Pons (tissue), 1 donor: ENCODE measurements around the gene UROS.
A peak's percentile ranks its signal among the peaks of the same experiment; 100 is the strongest.

ENCODE experiments used
- DNase-seq: peaks from one replicate; pipeline ENCODE4 v3.0.0-alpha.2; 2016; ENCODE audit warnings: low spot score

Gene UROS

GRCh38 chr10:125836746-125837145 is 13.7 kb upstream of the UROS start:
- no peak for DNase-seq

- DNase-seq, result no peak
Measured at GRCh38 chr10:125828311-125828710, 5.3 kb upstream of the UROS start.

DNA sequence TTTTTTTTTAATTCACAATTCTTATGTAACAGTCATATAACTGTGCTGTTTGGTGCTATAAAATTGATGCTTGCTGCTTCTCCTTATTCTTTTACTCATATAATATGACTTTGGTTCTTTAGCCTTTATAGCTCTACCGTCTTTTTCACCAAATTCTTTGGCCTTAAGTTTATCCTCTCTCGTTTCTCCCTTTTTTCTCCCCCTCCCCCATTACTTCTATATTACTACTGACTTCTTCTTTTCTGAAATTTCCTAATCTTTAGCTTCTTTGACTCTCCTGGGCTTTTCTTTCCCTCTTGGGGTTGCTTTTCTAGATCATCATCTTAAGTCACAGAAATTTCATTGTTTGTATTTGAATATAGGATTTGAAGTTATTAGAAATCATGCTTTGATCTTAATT is 4.1 kb upstream of the UROS start:
- DNase-seq, result no peak

- DNase-seq, result no peak
Measured at GRCh38 chr10:125824736-125825135, 1.7 kb upstream of the UROS start.

DNA sequence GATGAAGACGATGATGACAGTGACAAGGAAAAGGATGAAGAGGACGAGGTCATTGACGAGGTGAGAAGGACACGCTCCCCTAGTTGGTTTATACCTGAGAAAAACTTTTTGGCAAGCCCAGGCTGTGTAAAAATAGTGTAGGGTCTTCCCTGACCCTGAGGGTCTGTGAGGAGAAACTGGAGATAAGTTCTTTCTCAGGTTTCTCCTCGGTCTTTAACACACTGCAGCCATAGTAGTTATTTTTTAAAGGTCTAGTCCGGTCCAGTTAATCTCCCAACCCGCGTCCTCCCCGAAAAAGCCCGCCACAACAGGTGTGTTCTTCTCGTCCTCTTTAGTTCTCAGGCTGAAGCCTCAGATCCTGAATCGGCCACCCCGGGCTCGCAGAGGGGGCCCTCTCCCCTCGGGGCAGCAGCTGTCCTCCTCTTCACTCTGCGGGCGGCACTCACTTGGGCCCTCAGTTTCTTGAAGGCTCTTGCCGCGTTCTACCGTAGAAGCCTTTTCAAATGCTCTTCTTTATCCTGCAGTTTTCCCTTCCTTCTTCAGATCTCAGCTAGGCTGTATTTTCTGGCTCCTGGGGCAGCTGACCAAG is 699 bp upstream of the UROS start:
- no peak for DNase-seq

- DNase-seq, result no peak
Measured at GRCh38 chr10:125820701-125821100, 2.4 kb downstream of the UROS start.

DNA sequence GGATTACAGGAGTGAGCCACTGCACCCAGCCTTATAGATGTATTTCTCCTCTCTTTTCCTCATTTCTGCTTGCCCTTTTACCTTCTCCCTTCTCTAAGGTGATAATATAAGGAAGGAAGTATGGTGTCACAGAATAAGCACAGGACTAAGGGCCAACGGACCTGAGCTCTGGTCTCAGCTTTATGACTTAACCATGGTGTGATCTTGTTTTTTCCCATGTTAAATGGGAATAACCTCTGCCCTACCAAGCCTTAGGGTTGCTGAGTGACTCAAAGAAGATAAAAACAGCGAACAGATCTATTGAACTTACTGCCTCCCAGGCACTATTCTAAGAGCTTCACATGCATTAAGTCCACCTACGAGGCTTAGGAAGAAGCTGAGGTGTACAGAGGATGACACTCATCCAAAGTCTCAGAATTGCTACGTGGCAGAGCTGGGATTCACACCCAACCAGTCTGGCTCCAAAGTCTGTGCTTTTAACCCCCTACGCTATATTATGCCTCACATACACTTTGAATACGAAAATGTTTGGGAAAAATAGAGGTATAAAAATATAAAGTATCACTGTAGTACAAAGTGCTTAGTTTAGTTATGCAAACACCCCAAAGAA is 5.6 kb downstream of the UROS start:
- DNase-seq, result no peak

DNA sequence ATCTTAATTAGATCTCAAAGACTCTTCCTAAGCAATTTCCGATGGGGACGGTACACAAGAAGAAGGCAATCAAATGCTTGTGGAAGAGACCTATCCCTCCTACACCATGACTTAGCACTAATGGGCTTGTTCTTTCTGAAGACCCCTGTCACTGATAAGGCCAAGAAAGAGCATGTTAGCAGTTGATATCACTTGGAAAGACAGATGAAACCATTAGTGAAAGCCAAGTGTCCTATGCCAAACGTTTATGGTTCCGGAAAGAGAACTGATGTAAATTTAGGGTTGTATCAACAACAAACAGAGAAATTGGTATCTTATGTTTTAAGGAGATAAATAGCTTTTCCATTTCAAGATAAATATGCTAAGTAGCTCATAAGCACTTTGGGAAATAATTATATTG is 6.5 kb downstream of the UROS start:
- no peak for DNase-seq

GRCh38 chr10:125815764-125816163 is 7.3 kb downstream of the UROS start:
- DNase-seq, result no peak

- no peak for DNase-seq
Measured at GRCh38 chr10:125812128-125812750, 10.8 kb downstream of the UROS start.

- no peak for DNase-seq
Measured at GRCh38 chr10:125811251-125811650, 11.8 kb downstream of the UROS start.

GRCh38 chr10:125808047-125808446 is 15.0 kb downstream of the UROS start:
- no peak for DNase-seq

GRCh38 chr10:125802739-125803138 is 20.3 kb downstream of the UROS start:
- no peak for DNase-seq

- no peak for DNase-seq
Measured at GRCh38 chr10:125802131-125802530, 20.9 kb downstream of the UROS start.

DNA sequence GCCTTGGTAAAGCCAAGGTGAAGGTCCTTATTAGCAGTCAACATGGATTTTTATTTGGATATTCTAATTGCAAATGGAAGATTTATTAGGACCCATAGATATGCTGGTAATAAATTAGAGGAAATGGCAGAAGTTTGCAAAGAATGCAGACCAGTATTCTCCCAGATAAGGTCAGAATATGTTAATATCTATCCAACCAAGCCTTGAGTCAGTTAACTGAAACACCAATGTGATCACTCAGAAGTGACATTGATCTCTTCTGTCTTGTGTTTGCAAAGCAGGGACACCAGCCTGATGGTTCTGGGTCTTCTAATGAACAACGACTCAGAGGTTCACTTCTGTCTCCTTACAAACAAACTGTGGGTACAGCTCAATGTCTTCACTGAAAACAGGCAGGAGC is 21.5 kb downstream of the UROS start:
- DNase-seq, result no peak

GRCh38 chr10:125799451-125800182 is 23.4 kb downstream of the UROS start:
- no peak for DNase-seq

DNA sequence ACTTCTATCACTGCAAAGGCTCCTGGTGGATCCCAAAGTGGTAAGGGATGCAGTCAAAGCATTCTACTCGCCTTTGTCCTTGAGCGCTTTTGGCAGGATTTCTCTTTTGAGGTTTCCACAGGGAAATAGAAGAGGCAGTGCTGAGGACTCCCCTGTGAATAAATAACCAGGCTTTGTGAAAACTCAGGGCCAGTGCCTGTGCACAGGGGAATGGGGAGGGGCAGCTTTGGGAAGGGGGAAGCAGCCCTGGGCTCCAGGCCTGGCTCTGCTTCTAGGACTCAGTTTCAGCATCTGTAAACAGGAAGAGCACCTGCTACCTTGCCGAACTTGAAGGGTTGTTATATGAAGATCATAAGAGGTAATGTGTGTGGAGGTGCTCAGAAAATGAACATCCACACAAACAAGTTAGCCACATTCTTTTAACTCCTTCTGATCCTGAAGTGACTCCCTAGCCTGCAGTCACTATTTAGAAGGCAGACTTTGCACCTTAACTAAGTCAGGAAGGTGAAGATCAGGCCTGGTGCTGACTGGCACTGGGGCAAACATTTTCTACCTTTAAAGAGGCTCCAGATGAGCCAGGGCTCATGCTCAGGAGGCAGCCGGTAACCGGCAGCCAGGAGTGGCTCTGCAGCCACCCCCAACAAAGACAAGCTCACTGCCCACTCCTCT is 24.9 kb downstream of the UROS start:
- DNase-seq, result no peak

DNA sequence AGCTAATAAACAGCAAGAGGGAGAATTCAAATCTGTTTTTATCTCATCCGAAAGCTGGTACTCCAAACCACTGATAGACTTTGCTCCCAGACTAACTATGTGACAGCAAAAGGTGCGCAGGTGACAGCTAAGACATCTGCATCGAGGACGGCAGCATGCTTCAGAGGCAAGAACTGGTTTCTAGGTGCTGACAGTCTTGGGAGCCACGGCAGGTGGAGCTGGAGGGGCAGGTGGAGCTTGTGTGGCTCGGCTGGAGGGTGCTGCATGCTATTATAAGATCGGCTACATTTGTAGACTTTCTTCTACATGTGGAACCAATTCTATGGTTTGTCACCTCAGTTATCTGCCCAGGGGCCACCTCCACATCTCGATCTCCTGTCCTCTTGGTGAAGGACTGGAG is 25.6 kb downstream of the UROS start:
- no peak for DNase-seq

DNA sequence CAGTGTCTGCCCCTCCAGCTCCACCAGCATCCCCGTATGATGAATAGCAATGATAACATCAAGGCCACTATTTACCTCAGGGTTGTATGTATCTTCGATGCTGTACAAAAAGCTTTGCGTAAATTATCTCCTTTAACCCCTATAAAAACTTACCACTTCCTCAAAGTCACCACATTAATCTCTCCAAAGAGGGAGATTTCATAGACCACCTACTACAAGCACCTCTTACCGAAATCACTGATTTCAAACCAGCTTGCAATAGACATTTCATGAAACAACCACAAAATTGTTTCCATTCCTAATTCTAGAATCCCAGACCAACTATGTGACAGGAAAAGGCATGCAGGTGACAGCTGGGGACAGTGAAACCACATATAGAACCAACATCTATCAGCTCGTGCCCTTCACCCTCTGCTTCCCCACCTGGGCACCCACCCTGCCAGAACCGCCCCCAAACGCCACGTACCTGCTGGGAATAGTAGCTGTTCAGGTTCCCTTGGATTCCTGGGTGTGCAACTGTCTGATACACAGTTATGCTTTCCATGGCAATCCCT is 27.3 kb downstream of the UROS start:
- DNase-seq, result no peak

DNA sequence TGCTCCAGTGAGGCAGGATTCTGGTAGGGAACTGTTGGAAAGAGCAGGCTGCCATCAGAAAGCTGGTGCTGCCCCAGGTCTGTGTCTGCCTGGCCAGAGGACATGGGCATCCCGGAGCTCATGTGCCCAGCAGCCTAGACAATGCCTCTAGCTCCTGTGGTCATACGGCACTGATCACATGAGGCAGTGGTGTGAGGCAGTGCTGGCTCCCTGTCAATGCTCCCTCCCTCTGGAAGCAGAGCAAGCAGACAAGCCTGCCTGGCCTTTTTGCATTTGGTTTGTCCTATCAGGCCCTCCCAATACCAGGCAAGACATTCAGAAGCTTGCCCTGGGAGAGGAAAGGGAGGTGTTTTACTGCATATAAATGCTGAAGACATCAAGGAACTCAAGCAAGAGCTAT is 27.9 kb downstream of the UROS start:
- DNase-seq, result peak; percentile 93

GRCh38 chr10:125792342-125793300 is 30.4 kb downstream of the UROS start:
- no peak for DNase-seq
